ENCODE measurements around the gene ZNF423.

The ZNF423 gene

DNA sequence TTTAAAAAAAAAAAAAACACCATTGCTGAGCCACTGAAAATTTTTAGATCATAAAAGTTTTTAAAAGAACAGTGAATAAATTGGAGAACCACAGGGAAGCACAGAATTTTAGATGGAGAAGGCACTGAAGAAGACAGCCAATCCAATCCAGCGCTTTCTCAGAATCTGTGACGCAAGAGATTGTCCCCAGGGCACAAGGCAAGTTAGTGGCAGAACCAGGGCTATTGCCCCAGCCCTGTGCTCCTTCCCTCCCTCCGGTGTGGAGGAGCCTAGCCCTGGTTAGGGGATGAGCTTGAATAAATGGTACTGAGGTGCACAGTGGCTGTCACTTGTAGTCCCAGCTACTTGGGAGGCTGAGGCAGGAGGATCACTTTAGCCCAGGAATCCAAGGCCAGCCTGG lies 108.3 kb downstream of the ZNF423 start:
- DNase-seq: no peak

DNA sequence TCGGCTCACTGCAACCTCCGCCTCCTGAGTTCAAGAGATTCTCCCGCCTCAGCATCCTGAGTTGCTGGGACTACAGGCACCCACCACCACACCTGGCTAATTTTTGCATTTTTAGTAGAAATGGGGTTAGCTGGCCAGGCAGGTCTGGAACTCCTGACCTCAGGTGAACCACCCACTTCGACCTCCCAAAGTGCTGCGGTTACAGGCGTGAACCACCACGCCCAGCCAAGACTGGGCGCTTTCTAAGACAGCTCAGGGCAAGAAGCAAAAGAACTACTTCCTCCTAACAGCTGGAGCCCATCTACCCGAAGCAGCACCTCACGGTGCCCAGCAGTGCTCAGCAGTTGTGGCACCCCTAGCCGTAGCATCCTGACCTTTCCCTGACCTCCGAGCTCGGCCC lies 109.4 kb downstream of the ZNF423 start:
- no peak for DNase-seq

DNA sequence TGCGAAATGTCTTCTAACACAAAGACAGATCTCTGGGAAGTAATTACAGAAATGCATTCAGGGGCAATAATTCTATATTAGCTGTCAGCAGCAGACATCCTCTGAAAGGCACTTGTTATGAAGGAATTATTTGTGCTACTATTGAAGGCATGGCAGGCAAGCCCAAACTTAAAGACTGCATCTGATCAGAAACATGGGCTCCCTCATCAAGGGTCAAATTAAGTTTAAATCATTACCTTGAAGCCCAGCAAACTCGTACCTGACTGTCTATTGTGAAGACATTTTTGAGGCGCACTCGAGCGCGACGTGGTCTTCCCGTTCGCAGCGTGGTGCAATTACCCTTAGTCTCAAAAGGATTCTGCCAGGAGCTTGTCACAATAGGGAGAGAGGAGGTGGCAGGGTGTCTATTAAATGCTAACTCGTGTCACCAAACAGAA lies 110.6 kb downstream of the ZNF423 start:
- DNase-seq: no peak

DNA sequence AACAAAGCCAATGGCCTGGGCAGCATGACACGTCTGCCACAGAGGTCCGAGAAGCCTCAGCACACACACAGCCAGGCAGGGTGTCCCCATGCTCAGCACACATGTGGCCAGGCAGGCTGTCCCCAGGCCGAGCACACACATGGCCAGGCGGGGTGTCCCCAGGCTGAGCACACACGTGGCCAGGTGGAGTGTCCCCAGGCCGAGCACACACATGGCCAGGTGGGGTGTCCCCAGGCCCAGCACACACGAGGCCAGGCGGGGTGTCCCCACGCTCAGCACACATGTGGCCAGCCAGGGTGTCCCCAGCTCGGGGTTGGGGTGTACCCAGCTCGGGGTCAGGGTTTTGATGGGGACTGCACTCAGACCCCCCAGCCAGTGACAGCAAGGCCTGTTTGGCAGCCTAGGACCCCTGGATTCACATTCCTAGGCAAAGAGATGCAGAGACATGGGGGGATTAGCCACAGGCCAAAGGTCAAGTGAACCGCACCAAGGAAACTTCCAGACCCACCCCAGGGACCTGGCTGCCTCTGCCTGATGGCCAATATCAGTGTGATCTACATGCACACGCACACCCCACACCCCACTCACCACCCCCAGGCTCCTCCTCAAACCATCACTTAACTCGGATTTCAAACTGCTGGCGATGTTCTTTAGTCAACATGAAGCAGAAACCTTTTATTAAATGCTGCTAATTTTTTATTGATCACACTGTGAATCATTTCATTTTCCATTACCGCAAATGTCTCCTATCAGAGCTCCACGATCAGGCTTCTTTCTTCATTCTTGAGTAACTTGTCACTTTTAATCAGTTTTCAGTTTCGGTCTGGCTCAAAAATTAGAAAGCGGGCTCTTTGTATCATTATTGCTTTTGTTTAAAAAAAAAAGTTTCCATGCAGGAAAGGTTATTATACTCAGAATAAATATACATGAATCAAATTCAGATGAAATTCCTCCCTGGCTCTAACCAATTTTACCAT lies 111.4 kb downstream of the ZNF423 start:
- DNase-seq: no peak

DNA sequence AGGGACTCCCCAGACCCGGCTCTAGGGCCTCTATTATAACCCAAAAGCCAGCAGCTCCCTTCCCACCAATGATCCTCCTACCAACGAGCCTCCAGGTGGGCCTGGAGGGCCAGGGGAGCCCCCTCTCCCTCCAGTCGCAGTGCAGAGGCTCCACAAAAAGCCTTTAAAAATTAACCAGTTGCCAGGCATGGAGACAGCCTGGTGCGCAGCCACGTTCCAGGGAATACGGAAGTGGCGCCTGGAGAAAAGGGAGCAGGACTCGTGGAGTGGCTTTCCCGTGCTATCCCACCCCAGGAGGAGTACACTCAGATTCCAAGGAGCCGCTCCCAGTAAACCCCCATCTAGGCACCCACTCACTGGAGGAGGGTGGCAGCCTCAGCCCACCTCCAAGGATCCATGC lies 112.3 kb downstream of the ZNF423 start:
- DNase-seq: no peak

DNA sequence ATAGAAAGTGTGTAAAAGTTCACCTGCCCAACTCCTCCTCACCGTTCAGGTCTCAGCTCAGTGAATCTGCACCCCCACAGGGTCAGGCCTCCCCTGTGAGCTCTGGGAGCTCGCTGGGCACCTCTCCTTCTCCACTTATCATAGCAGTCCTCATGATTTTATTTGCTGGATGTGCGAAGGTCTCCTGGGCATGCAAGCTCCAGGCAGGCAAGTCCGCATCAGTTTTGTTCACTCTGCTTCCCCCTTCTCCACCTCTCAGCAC lies 112.8 kb downstream of the ZNF423 start:
- DNase-seq: no peak

DNA sequence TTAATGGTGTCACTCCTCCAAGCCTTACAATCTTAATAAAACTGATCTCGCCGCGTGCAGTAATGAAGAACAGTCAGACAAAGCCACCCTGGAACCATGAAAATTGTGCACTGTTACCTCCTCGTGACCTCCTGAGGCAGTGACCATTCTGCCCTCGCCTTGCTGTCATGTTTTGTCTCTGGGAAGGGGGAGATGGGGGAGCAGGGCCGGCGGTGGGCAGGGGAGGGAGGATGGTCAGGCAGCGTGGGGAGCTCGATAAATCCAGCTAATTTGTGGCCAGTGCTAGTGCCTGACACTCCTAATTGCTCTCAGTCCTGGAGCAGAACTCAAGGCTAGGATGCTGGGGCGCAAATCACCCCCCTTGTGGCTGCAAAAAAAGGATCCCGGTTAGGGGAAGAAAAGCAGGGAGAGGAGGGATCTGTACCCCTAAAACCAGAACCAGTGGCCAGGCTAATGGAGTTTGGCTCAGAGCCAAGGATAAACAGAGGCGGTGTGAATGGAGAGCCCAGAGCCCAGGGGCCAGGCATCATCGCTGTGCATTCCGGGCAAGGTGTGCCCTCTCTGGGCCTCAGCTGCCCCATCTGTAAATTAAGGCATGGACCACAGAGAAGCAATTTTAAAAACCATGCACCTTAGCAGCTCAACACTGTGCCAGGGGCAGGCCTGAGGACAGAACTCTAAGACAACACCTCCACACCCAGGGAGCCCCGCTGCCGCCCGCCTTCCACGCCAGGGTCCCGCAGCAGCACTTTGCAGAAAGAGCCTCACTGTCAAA lies 113.3 kb downstream of the ZNF423 start:
- DNase-seq: no peak

DNA sequence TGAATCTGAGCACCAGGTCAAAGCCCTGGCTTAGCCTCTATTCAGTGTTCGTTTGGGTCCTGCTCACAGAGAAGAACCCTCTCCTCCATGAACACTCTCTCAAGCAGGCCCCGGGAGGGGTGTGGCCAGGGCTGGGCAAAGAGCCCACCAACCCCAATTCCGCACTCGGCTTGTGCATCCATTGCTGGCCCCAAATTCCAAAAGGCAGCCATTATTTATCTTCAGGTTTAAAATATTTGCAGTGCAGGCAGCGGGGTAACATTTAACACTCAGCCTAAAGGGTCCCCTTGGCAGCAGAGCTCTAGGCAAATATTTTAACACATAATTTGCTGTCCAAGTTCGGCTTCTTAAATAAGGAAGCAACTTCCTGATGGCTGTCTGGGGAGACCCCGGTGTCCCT lies 115.7 kb downstream of the ZNF423 start:
- no peak for DNase-seq

DNA sequence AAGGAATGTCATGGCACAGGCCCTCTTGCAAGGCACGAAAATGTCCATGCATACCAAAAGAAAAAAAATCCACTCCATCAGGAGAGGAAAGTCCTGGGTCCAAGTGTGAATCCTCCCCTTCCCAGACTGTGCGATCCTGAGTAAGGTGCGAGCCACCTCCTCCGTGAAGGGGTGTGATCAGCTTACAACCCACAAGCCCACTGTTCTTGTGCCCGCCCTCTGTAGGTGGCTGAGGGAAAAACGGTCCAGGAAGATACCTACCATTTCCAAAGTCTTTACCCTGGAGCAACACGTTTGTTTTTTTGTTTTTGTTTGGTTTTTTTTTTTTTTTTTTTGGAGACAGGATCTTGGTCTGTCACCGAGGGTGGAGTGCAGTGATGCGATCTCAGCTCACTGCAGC lies 116.5 kb downstream of the ZNF423 start:
- no peak for DNase-seq

DNA sequence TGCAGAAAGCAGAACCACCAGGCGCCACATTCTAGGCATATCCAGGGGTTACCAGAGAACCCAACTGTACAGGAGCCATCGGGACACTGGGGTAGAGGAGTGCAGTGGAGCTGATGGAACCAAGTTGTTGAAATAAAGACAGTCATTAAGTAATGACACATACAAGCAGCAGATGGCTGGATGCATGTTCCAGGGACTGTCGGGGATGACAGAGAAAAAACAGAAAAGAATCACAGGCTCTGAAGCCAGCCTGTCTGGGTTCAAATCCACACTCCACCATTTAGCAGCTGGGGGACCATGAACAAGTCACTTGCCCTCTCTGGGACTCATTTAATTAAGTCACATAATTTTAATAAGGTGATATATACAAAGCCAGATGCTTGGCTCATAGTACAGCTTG lies 117.1 kb downstream of the ZNF423 start:
- DNase-seq: no peak

DNA sequence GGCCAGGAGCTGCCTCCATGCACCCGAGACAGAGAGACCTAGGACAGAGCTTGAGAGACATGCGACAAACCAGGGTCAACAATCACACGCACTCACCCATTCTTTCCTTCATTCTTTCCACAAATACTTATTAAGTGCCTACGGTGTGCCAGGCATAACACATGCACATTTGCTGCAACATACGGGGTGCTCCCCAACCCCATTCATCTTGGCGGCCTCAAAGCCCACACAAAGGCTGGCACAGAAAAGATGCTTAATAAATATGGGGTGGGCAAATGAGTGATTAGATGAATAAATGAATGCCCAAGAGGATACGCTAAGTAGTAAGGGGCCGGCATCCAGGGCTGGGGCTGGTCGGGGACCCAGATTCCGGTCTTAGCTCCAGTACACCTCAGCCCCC lies 117.9 kb downstream of the ZNF423 start:
- DNase-seq: no peak

DNA sequence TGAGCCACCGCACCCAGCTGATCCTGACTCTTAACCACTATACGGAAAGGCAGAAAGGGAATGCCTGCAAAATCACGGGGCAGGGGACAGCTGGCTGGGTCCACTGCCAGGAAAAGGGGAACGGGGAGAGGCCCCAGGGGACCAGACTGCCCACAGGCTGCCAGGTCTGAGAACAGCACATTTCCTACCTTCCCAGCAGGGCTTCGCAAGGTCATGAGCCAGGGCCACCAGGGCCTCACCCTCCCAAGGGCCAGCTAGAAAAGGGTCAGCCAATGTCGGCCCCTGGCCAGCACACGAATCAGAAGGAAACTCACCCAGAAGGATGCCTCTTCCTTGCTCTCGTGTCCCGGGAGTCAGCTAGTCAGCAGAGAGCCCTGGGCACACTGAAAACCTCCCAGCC lies 118.4 kb downstream of the ZNF423 start:
- no peak for DNase-seq

DNA sequence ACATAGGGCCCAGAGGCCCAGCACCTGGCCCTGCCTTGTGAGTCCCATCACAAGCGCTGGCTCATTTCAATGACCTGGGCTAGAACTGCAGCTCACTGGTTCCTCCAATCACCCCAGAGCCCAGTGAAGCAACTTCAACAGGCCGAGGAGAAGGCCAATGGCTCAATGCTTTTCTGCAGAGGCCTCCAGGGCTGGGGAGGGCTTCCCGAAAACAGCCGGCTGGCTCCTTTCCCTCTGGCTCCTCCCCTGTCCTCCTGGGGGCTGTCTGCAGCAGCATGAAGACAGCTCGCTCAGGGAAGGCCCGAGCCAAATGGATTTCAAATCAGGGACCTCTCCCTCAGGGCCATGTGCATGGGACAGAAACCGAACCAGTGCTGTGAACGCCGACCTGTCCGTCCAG lies 121.6 kb downstream of the ZNF423 start:
- no peak for DNase-seq

DNA sequence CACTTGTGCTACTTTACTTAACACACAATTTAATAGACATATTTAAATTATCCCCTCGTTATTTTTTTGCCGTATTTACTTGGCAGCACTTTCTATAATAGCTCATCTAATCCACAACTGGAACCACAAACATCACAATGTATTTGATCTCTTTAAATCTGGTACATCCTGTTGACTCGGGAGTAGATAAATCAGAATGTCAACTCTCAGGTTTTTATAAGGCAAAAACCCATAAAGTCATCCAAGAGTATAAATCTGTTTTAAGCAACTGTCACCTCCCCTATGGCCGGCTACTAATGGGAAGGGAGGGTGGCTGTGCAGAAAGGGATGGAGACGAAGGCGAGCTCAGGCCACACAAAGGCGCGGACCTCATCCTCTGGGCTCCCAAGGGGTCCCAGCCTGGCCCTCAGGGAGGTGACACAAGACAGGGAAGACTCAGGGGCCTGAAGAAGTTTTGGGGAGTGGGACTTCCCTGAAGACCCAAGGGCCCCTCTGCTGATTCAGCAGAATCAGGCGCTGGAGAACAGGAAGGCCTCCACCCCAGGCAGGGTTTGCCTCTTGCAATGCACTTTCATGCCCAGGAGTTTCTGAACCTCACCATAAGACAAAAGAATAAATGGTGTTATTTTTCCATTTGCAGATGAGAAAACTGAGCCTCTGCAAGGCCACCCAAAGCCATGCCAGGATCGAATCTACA lies 122.5 kb downstream of the ZNF423 start:
- no peak for DNase-seq

DNA sequence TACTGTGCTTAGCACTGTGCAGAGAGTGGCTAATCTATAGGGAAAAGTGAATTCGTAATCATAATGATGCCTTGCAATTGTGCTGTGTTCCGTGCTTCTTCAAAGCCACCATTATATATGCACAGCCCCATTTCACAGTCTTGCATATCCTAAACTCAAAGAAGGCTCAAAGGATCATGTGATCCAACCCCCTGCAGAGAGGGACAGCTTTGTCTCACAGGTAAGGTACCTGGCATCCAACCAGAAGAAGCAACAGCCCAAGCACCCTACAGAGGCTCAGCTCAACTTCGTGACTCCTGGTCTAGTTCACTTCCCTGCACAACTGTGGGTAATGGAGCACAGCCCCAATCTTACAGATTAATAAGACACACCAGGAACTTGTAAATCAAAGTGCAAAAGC lies 124.0 kb downstream of the ZNF423 start:
- no peak for DNase-seq

DNA sequence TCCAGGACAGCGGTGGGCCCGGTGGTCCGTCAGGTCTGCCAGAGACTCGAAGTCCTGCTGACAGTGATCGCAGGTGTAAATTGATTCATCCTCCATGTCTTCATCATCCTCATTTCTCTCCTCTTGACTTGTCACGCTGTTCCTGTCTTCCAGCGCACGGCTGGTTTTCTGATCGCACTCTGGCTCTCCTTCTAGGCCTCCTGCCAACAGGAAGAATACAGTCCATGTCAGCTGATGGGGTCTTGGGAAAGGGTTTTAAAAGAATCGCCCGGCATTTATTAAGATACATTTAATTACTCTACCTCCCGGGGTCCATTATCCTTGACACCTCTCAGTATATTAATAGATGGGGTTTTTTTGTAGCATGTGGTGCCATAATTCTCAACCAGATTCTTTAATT lies 125.1 kb downstream of the ZNF423 start:
- no peak for DNase-seq

DNA sequence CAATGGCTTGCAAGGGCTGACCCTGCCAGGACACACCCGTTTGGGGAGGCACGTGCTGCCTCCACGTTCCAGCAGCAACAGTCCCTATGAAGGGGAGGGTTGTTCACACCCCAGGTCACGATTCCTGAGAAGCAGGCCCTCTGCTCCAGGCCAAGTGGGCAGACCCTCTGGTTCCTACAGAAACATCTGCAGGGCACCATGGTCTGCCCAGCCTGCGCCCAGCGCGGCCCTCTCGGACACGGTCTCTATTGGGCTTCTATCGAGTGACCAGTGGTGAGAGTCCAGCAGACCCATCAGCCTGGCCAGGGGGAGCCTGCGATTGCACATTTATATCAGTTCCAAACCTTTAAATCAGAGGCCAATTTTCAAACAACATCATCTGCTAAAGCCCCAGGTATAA lies 128.3 kb downstream of the ZNF423 start:
- no peak for DNase-seq

DNA sequence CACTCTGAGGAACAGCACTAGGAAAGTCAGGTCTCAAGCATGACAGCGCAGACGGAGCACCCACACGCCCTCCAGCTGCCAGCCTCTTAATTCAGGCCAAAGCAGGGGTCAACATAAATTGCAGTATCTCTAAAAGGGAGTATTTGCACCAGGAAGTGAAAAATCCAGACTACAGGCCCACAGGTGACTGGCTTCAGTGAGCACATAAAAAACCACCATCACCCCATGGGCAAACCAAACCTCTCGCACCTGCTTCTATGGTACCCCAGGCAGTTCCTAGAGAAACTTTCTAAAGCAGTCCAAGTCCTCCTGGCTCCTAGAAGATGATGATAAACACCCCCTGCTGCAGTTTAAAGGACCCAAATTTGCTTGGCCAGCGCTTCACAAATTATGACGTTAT lies 129.8 kb downstream of the ZNF423 start:
- DNase-seq: no peak

DNA sequence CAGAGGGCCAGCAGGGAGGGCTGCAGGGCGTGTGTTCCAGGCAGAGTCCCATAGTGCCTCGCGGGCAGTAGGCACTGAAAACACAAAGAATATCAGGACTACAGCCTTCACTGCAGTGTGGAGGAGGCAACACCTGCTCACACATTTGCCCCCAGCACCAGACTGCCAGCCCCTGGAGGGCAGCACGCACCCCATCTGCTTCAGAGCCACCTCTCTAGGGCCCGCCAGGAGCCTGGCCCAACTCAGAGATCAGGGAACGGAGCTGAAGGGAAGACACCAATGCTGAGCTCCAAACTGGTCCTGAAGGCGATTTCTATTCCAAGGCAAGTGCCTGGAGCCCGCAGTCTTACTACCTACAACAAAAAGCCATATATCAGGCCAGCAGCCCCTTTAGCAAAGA lies 130.3 kb downstream of the ZNF423 start:
- DNase-seq: no peak

DNA sequence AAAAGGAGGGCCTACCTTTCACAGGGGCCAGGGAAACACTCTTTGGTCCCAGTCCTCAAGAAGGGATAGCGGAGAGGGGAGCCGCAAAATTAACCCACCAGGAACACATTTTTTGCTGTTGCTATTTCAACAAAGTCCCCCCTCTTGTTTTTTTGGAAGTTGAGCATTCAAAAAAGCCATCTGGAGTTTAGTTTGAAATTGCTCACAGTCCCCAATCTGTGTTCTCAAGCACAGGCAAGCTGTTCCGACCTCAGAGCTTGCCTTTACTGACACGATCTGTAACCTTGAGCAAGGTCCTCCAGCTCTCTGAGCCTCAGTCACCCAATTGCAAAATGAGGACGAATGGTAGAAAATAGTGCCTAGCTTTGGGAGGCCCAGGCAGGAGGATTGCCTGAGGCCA lies 131.1 kb downstream of the ZNF423 start:
- no peak for DNase-seq

DNA sequence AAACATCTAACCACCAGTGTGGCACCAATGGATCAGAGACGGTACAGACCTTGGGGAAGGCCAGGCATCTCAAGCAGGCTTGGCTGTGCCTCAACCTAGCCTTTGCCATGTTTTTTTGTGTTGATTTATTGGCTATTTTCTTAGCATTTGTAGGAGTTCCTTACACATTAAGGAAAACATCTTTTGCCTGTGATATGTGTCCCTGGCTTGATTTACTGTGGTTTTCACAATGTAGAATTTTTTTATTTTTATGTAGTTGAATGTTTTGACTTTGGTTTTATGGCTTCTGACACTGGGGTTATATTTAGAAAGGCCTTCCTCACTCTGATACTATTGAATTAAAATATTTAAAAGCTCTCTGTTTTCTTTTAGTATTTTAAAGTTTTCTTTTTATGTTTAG lies 132.6 kb downstream of the ZNF423 start:
- DNase-seq: no peak

DNA sequence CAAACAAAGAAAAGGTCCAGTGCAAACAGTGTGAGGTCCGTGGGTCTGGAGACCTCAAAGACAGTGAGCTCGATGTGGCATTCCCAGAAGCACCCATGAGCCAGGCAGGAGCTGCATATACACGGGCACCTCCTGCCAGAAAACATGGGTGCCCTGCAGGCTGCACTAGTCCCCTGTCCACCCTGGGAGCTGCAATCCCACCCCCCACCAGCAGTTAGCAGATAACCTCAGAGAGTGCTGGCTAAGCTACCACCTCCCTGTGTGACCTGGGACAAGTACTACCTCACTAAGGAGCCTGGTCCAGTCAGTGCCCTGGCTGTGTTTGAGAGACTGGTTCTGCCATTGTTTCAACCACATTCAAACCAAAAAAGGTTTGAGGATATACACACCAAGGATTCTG lies 135.7 kb downstream of the ZNF423 start:
- DNase-seq: no peak

DNA sequence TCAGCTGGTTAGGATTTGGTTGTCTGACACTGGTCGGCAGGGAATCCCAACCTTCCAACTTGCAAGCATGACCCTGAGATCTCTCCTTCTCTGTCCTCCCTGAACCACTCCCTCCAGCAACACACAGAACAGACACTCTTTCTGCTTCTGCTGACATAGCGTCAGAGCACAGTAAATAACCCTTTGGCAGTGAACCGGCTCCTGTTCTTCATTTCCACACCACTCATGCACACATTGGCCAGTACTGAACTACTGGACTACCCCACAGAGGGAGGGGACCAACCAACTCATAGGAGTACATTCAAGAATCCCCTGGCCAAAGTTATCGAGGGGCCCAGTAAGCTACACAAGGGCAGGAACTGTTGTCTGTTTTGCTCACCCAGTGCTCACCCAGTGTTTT lies 138.2 kb downstream of the ZNF423 start:
- DNase-seq: no peak

Measured in GDM1 (cell line).